Aorta (tissue), 5 donors: ENCODE data around the gene HIKESHI. TPM values are rescaled to one million over a fixed set of nuclear protein-coding genes. Genes with fewer than 3 reads are reported as not detected.
"Not testable (repeated sequence)": the region's sequence is repeated elsewhere in the genome, so short reads cannot be mapped to it uniquely, and the experiment has no call there.

Experiments used
- ATAC-seq: fragments of 200-7000 bp; cut with Tn5 transposase; one replicate; pipeline ENCODE4 v1.9.1; 2022; ENCODE audit warnings: moderate library complexity; ENCODE audit not compliant: low FRiP score
- DNase-seq, 2 donors: peaks; one replicate each; pipeline ENCODE4 v3.0.0-alpha.2; 2020
- H3K27ac ChIP-seq, 2 donors: one replicate each; pipeline ENCODE4 v1.5.1; 2013; ENCODE audit warnings: low read length in 2 of 2, mild to moderate bottlenecking in 2 of 2, moderate library complexity in 2 of 2, control low read depth in 1 of 2, inconsistent platforms in 1 of 2, low read depth in 1 of 2
- H3K27me3 ChIP-seq, 2 donors: one replicate each; pipeline ENCODE4 v1.6.1; 2013; ENCODE audit warnings: control low read depth in 1 of 2, low read length in 1 of 2, mild to moderate bottlenecking in 1 of 2, moderate library complexity in 1 of 2; ENCODE audit not compliant: insufficient read depth in 2 of 2, control insufficient read depth in 1 of 2
- H3K36me3 ChIP-seq, 2 donors: one replicate each; pipeline ENCODE4 v1.6.1; 2013; ENCODE audit warnings: control low read depth in 1 of 2, low read length in 1 of 2, mild to moderate bottlenecking in 1 of 2; ENCODE audit not compliant: insufficient read depth in 2 of 2, control insufficient read depth in 1 of 2
- H3K4me1 ChIP-seq, 2 donors: one replicate each; pipeline ENCODE4 v1.6.1; 2013; ENCODE audit warnings: low read length in 2 of 2, control low read depth in 1 of 2, mild to moderate bottlenecking in 1 of 2, moderate library complexity in 1 of 2; ENCODE audit not compliant: insufficient read depth in 2 of 2, control insufficient read depth in 1 of 2
- H3K4me3 ChIP-seq, 2 donors: one replicate each; pipeline ENCODE4 v1.5.1; 2013; ENCODE audit warnings: low read length in 2 of 2, control low read depth in 1 of 2, mild to moderate bottlenecking in 1 of 2
- H3K9me3 ChIP-seq: one replicate; pipeline ENCODE4 v1.6.1; 2013; ENCODE audit warnings: mild to moderate bottlenecking, low read length; ENCODE audit not compliant: control insufficient read depth
- WGBS, 2 donors: extraction: QIAGEN DNeasy Blood & Tissue Kit; methylation state at CpG; one replicate each; pipeline ENCODE4 v1.1.7; 2013; 5-methylcytosine and 5-hydroxymethylcytosine counted together
- intact Hi-C, 2 donors: fragments of 100-400 bp; cut with DNase I; formaldehyde crosslinking; loops; one replicate each; pipeline versions ENCODE4 v1.14.2 to v1.15.0; 2022
- polyA plus RNA-seq, 2 donors: library from polyadenylated mRNA; stranded (reverse); fragments of 200-250 nt; gene quantifications; one replicate each; pipeline ENCODE4 v1.2.3, GENCODE V29; 2013
- total RNA-seq, 2 donors: library from RNA; stranded (reverse); fragmentation: NEBNext Ultra II Directional; extraction: Animal tissue kit (Norgen Biotek cat#: 25700); gene quantifications; one replicate each; pipeline ENCODE4 v1.2.1, GENCODE V29; 2021
- donor health status: healthy with polysubstance abuse.
- donor health status: Bipolar disorder and iron deficiency.
- donor health status: DM: no; HTN: no; CAD: no.
- donor health status: DM: no; HTN: no; CAD: no.
- donor health status: DM: yes; HTN: yes; CAD: no.

HIKESHI gene
- total and polyA plus RNA-seq, 4 donors = 29.4 to 53.0 (median 39.8) TPM

DNA sequence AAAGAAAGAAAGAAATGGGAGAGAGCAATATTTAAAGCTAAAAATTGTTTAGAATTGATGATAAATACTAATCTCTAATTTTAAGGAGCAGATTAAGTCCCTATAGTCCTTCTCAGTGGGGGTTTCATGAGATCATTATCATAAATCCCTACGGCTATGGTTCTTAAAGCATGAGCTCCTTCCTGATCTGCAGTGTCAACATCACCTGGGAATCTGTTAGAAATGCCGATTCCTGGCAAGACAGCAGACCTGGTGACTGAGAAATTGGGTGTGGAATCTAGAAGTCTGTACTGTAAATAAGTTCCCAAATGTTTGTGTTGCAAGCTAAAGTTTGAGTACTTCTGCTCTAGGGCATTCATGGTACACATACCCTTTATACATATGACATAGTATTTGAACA lies 12.6 kb downstream of the HIKESHI start:
- no peaks in the 10 kb centered on the region for H3K4me1 ChIP-seq
- H3K27me3 ChIP-seq = no peaks in the 10 kb centered on the region
- ATAC-seq (no peak), DNase-seq (no peak)
- WGBS, 2 donors = 91 to 92% methylated on average over 2 of the region's 2 CpGs
- intact Hi-C loops = no loop called here
- H3K36me3 ChIP-seq = no peaks in the 10 kb centered on the region
- H3K4me3 ChIP-seq = no peak overlapping the region
- no peaks in the 10 kb centered on the region for H3K9me3 ChIP-seq
- no peak overlapping the region for H3K27ac ChIP-seq

DNA sequence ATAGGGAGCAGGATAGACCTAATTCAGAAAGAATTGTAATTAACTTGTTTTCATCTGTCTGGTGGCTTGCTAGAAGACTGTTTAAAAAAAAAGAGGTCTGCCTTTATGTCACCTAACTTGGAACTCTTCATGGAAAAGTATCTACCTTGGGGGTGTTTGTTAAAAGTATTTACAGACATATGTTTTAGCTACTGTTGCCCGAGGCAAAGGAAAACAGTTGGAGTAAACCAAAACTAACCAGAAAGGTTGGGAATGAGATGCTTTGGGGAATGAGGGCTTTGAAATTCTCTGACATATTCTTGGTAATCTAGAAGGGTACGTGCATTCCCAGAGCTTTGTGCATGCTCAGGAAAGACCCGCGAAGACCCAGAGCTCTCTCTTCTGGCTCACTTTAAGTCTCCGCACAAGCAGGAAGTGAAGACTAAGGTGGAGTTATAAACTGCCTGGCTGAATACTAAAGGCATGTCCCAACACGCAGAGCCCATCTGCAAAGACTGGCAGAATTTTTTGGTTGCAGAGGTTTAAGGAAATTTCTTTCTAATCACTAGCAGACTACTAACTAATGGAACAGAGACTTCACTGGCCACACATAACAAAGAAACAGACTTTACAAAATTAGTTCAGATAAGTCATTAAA lies 33.2 kb downstream of the HIKESHI start:
- ATAC-seq (no peak), DNase-seq (no peak)
- no peaks in the 10 kb centered on the region for H3K4me1 ChIP-seq
- no peaks in the 10 kb centered on the region for H3K9me3 ChIP-seq
- WGBS, 2 donors = 96 to 97% methylated on average over 6 of the region's 6 CpGs
- intact Hi-C loops = no loop called here
- no peaks in the 10 kb centered on the region for H3K27me3 ChIP-seq
- H3K4me3 ChIP-seq = no peak overlapping the region
- H3K27ac ChIP-seq = no peak overlapping the region
- H3K36me3 ChIP-seq = peaks cover 0 to 4% of the 10 kb centered on the region in 2 donors

DNA sequence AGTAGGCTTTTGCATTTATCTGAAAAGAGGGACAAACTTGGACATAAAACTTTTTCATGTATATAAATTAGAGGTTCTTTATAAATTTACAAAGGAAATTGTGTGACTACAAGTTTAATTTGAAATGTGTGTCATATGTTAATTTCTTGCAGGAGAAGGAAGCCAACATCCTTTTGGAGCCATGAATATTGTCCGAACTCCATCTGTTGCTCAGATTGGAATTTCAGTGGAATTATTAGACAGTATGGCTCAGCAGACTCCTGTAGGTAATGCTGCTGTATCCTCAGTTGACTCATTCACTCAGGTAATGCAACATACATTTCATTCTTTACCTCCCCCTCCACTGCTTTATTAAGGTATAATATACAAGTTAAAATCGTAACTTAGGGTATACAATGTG lies 35.2 kb downstream of the HIKESHI start:
- peaks cover 0 to 4% of the 10 kb centered on the region in 2 donors for H3K36me3 ChIP-seq
- DNase-seq (no peak), ATAC-seq (no peak)
- H3K4me3 ChIP-seq = no peak overlapping the region
- no peaks in the 10 kb centered on the region for H3K9me3 ChIP-seq
- H3K4me1 ChIP-seq = no peaks in the 10 kb centered on the region
- H3K27ac ChIP-seq = no peak overlapping the region
- intact Hi-C loops = no loop called here
- WGBS, 2 donors = 96 to 98% methylated on average over 2 of the region's 2 CpGs
- H3K27me3 ChIP-seq = no peaks in the 10 kb centered on the region

DNA sequence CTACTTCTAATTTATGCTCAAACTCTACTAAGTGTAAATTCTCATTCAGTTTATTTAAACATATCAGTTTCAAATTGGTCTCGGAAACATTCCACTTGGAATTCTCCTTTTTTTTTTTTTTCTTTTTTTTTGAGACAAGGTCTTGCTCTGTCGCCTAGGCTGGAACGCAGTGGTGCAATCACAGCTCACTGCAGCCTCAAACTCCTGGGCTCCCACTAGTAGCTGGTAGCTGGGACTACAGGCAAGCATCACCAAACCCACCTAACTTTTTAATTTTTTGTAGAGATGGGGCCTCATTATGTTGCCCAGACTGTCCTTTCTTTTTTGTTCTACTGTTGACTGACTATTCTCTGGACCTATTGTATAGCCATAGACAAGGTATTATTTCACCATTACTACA lies 39.3 kb downstream of the HIKESHI start:
- WGBS, 2 donors = 80 to 85% methylated on average over 3 of the region's 3 CpGs
- ATAC-seq = no peak
- H3K4me3 ChIP-seq = no peak overlapping the region
- H3K9me3 ChIP-seq = no peaks in the 10 kb centered on the region
- H3K36me3 ChIP-seq = peaks cover under 1 to 4% of the 10 kb centered on the region in 2 donors
- DNase-seq = no peak
- intact Hi-C loops = no loop called here
- no peaks in the 10 kb centered on the region for H3K27me3 ChIP-seq
- H3K4me1 ChIP-seq = no peaks in the 10 kb centered on the region
- H3K27ac ChIP-seq = no peak overlapping the region

DNA sequence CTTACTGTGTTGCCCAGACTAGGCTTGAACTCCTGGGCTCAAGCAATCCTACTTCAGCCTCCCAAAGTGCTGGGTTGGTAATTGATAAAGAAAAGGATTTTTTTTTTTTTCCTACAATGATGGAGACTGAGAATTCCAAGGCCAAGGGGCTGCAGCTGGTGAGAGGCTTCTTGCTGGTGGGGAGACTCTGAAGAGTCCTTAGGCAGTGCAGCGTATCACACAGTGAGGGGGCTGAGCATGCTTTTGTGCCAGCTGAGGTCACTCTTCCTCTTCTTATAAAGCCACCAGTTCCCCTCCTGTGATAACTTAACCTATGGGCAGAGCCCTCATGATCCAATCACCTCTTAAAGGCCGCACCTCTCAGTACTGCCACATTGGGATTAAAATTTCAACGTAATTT lies 44.5 kb downstream of the HIKESHI start:
- Histone ChIP-seq H3K27ac (no peak overlapping the region), H3K4me1 (no peaks in the 10 kb centered on the region), H3K27me3 (no peaks in the 10 kb centered on the region), H3K9me3 (no peaks in the 10 kb centered on the region), H3K36me3 (peaks cover 0 to 3% of the 10 kb centered on the region in 2 donors), H3K4me3 (no peak overlapping the region)
- ATAC-seq (no peak), DNase-seq (no peak)
- 87 to 91% methylated on average over 3 of the region's 3 CpGs for WGBS, 2 donors
- intact Hi-C loops = no loop called here

DNA sequence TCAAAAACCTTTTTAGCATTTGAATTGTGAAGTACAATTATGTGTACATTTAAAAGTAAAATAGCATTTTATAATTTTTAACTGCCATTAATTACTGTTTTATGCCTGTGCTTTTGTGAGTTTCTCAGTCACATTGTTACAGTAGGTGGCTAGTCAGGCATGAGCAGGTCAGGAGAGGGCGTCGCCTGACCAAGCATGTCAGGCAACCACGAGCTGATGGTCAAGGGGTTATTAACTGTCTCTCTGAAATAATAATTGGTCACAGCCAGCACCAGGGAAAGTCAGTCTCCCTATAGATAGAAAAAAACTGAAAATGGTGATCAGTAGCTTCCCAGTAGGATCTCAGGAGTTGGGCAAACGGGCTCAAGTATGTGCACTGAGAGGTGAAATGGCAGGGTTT lies 53.2 kb downstream of the HIKESHI start:
- no peaks in the 10 kb centered on the region for H3K9me3 ChIP-seq
- no peaks in the 10 kb centered on the region for H3K27me3 ChIP-seq
- no peak overlapping the region for H3K27ac ChIP-seq
- no peaks in the 10 kb centered on the region for H3K4me1 ChIP-seq
- H3K36me3 ChIP-seq = no peaks in the 10 kb centered on the region
- no peak overlapping the region for H3K4me3 ChIP-seq
- 84 to 87% methylated on average over 4 of the region's 4 CpGs for WGBS, 2 donors
- DNase-seq = no peak
- intact Hi-C loops = no loop called here
- no peak for ATAC-seq

DNA sequence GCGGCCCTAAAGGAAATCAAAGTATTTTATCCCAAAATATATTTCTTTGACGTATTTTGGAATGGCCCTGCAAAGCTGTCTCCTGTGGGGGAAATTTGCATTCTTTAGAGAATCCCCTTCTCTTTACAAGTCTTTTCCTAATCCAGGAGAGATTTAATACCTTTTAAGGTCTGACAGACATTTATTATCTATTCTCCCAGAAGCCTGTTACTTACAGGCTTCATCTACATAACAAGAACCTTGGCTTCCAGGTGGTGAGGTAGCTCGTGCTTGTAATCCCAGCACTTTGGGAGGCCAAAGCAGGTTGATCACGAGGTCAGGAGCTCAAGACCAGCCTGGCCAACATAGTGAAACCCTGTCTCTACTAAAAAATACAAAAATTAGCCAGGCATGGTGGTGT lies 55.4 kb downstream of the HIKESHI start:
- H3K27ac ChIP-seq, H3K4me3 ChIP-seq, DNase-seq, H3K36me3 ChIP-seq, H3K4me1 ChIP-seq, H3K9me3 ChIP-seq, intact Hi-C loops, H3K27me3 ChIP-seq, ATAC-seq: not testable (repeated sequence)
- 88 to 89% methylated on average over 4 of the region's 4 CpGs for WGBS, 2 donors

DNA sequence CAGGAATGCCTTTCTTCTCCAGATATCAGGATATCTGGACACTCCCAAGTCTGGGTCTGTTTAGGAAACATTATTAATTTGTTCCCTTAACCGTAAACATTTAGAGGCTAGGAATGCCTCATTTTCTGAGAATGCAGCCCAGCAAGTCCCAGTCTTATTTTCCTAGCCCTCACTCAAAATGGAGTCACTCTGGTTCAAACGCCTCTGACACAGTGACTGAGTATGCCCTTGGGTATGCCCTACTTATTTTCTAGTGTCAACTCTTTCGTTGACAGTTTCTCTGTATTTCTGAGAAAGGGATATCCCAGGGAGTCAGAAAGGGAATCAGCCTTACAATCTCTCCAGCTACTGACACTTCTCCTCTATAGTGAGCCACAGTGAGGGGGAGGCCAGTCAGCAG lies 56.7 kb downstream of the HIKESHI start:
- Histone ChIP-seq H3K36me3 (no peaks in the 10 kb centered on the region), H3K27me3 (no peaks in the 10 kb centered on the region), H3K9me3 (no peaks in the 10 kb centered on the region), H3K4me1 (no peaks in the 10 kb centered on the region), H3K4me3 (no peak overlapping the region), H3K27ac (no peak overlapping the region)
- no peak for ATAC-seq
- no peak for DNase-seq
- 67 to 81% methylated on average over 3 of the region's 3 CpGs for WGBS, 2 donors
- intact Hi-C loops = no loop called here

DNA sequence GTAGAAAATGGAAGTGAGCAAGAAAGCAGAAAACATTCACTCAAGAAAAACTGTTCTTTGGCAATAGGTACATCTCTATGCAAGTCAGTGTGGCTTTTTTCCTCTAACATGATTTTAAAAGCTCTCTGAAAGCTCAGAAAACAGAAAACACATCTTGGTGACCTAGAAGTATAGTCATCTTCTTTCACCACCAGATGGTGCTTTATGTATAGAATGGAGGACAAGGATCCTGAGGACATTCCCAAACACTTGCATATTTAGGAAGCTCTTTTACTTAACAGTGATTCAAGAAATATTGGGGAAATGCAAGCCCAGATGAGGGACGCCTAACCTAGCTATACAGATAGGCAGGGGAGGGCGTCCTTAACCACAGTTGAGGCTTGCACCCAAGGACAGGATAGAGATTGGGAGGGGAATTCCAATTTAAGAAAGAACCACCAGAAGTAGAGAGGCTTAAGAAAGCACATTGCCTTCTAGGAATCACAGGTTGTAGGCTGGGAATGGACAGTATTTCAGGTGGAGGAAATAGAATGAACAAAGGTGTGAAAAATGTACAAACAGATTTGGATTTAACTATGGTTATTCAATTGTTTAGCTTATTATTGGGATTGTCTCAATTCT lies 58.8 kb downstream of the HIKESHI start:
- intact Hi-C loops = no loop called here
- H3K36me3 ChIP-seq = no peaks in the 10 kb centered on the region
- 40 to 59% methylated on average over 2 of the region's 2 CpGs for WGBS, 2 donors
- DNase-seq (no peak), ATAC-seq (no peak)
- no peak overlapping the region for H3K27ac ChIP-seq
- H3K27me3 ChIP-seq = no peaks in the 10 kb centered on the region
- no peak overlapping the region for H3K4me3 ChIP-seq
- H3K9me3 ChIP-seq = no peaks in the 10 kb centered on the region
- H3K4me1 ChIP-seq = no peaks in the 10 kb centered on the region
